Measurements from ENCODE around the gene ABL1.

The ABL1 gene

DNA sequence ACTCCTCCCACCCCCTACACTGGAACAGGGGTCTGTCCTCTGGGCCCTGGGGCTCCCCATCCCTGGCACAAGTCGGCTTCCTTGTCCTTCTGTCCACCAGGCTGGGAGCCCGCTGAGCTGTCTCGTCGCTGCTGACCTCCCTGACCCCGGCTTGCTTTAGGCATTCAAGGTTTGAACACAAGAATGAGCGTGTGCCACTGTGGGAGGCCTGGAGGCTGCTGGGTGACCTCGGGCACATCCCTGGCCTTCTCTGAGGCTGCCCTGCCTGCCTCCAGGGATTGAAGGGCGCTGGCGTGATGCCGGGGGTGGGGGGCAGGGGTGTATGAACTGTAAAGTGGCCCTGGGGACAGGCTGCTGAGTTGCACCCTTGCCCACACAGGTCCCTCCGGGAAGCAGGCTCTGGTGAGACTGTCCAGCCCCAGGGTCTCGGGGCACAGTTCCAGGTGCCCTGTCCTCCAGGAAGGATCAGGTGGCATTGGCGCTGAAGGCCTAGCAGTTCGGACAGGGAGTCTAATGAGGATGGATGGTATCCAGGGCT lies 85.8 kb downstream of the ABL1 start:
- DNase-seq: no peak

DNA sequence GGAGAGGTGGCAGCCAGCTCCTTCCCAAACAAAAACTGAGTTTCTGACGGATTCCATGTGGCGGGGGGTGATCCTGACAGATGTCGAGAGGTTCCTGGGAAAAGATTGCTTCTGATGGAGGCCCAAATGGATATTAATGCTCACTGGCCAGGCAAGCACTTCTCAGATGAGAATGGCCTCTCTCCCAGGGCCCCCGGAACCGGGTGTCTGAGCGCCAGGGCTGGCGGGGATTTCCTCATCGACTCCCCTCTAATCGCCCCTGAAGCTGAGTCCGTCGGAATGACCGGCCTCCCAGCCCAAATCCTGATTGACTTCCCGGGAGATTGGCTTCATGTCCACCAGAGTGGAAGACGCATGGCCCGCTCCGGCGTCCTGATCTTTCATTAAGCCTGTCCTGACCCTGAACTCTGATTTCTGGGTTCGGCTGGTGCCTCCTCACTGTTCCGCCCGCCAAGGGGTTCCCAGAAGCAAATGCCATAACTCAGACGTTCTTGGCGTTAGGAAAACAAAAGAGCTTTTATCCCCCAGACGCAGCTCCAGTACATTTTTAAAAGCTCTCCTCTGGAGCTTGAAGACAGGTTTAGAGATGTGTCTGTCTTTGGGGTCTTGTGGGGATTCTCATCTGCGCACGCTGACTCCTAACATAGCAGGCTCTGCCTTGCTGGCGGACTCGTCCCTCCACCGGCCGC lies 86.4 kb downstream of the ABL1 start:
- no peak for DNase-seq

DNA sequence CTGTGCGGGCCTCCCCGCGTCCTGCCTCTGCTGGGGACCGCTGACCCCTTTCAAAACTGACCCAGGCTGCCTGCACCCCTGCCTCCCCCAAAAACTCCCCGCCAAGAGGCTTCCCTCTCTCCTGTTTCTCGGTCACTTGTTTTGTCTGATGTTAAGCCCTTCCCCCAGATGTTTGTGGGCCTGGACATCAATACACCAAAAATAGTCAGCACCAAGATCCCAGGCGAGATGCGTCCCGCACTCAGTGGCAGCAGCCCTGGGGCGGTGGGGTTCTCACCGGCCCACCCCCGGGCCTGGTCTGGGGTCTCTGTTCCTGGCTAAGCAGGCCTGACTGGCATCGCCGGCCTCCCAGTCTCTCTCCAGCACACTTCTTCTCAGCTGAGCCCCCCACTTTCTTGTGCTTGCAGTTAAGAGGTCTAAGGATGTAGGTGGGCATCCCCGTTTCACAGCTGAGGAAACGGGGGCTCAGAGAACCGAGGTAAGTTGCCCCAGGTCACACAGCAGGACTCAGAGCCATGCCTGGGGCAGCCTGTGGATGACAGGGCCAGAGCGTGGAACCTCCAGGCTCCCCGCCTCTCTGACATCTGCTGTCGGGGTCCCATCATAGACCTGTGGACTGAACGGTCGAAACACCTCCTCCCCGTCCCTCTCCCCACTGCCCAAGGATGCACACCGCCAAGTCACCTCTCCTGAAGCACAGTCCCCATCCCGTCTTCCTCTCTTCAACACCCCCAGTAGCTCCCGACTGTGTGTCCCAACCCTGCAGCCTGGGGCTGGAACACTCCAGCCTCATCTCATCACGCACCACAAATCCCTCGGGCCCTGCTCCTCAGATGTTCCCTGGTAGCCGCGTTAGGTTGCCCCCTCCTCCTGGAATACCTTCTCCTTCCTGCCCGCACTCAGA lies 87.2 kb downstream of the ABL1 start:
- no peak for DNase-seq

DNA sequence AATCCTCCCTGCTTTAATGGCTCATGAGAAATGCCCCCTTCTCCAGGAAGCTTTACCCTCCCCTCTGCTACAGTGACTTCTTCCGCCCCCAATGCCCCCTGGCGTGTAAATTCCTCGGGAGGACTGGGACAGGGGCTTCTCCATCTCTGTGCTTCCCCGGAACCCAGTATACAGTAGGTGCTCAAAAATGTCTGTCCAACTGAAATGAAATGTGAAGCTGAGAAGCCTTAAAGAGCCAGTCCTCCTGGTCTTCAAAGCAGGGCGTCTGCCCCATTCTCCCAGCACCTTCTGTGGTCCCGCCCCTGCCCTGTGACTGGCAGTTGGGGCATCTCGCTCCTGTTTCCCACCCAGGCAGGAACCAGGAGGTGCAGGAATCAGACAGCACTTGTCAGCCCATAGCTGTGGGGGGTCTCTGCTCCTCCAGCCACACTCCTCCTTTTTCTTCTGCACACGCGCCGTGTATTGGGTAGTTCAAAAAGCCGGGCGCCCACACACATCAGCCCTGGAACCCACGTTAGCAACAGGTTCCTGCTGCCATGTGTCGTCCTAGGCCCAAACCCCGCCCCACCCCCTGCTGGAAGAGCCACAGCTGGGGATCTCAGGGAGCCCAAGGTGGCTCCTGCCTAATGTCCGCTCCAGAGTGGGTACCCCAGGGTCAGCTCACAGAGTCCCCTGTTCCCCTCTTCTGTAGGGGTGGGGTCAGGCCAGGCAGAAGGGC lies 88.0 kb downstream of the ABL1 start:
- DNase-seq: no peak

DNA sequence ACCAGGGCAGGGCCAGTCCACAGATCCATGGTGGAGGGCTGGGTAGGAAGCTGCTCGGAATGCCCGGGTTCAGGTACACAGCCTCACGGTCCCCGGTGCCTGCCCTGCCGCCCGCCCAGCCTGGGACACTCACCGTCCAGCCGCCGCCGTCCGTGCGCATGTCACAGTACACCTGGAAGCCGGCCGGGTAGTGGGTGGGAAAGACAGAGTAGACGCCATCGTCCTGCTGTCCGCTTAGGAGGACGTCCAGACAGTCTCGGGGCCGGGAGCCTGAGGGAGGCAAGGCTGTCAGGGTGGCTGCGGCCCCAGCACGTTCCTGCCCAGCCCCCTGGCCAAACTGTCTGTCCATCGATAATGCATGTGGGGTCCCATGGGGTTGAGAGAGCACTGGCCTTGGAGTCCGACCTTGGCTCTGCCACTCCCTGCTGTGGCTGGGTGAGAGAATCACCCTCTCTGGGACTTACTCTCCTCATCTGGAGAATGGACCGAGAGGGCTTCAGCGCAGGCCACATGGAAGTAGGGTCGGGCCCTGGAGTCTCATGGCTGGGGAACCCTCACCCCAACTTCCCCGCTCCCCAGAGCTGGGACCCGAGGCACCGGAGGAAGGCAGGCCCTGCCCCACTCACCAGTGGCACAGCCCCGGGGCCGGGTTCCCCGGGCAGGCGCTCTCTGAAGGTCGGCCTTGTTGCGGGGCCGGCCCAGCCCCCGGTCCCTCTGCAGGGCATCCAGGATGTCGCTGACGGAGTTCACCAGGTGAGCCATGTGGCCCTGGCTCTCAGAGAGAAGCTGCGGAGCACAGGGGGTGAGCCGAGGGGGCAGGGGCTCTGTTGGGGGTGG lies 88.8 kb downstream of the ABL1 start:
- DNase-seq: no peak

DNA sequence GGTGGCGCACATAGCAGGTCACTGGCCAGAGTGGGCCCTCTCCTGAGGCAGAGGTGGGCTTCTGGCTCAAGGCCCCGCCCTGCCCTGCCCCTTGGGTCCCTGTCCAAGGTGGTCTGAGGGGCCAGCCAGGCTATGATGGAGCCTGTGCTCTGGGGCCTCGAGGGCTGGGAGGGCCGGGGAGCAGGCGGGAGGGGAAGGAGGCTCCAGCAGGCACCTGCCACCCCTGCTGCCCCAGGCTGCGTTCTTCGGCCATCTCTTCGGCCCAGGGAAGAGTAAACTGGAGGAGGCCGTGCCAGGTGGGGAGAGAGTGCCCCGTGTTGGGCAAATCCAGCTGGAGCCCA lies 89.4 kb downstream of the ABL1 start:
- no peak for DNase-seq

DNA sequence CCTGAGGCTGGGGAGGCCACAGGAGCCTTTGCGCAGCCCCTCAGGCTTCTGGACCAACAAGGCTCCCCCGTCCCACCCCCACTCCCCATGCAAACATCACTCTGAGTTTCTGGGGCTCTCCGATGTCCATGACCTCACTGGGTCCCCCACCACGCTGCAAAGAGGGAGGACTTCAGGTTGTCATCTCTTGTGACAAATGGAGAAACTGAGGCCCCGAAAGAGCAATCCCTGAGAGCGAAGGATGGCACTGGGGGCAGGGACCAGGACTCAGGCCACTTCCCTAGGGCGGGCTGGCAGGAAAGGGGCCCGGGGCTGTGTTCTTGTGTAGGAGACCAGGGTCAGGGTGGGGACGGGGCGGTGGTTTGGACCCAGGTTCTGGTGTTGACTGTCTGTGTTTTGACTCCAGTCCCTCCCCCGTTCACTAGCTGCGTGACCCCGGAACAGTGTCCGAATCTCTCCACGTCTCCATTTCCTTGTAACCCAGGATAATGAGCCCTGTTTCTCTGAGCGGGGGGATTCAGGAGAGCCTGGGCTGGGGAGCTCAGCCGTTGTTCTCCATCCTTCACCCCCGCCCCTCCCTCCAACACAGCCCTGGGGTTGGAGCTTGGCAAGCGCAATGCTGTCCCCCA lies 90.1 kb downstream of the ABL1 start:
- DNase-seq: no peak

DNA sequence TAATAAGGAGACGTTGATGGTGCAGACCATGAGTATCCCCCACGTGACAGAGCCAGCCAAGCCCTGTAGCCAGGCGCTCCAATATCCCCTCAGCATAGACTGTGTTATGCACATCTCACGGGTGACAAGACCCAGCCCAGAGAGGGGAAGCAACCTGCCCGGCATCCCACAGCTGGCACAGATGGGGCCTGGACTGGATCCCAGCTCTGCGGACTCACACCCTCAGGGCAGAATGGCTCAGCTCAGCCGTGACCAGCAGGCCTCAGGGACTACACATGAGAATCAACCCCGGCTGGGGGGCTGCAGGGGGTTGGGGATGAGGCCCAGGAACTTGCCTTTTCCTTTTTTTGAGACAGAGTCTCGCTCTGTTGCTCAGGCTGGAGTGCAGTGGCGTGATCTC lies 92.3 kb downstream of the ABL1 start:
- DNase-seq: no peak

DNA sequence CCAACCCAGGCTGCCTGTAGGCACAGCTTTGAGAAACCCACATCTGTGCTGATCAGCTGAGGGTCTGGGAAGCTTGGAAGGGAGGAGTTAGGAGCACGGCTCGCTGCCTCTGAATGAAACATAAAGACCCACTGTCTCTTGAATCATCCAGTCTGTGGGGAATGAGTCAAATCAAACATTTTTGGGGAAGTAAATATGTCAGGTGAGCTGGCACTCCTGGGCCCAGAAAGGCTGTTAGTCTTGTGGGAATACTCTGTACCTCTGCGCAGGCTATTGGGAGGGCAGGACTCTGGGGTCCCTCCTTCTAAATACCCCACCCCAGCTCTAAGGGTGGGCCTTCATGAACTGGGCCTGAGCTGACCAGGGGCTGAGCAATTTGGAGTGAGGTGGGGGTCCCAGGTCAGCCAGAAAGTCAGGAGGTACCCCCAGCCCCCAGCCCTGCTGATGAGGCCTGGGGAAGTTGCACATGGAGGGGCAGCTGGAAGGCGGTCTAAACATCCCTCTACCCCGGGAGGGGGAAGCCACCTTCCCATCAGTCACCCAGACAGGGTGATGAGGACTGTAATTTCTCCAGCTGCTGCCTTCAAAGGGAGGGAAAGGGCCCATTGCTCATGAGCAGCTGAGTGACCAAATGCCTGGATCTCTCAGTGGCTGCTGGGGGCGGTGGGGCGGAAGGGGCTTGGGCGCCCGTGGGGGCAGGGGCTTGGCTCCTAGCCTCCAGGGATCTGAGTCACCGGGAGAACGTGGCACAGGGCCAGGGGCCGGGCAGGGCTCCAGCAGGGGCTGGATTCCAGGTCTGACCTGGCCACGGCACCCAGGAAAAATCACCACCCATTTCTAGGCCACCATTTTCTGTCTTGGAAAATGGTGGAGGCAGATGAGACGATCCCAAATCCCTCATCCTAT lies 93.2 kb downstream of the ABL1 start:
- no peak for DNase-seq

DNA sequence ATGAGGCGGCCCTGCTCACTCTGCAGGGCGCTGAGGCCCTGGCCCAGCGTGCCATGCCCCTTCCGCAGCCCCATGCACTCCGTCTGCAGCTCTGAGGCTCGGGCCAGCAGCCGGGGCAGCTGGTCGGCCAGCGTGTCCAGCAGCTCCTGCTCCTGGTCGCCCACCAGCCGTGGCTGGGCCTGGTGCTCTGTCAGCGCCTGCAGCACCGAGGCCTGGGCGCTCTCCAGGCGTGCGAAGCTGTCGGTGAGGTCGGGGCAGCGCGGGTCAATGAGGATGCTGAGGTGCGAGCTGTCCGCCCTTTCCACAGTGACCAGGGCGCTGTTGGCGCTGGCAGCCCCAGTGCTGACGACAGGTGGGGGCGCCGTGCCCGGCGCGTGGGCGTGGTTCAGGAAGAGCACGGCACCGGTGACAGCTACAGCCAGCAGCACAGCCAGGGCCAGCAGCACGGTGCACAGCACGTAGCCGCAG lies 94.6 kb downstream of the ABL1 start:
- no peak for DNase-seq

DNA sequence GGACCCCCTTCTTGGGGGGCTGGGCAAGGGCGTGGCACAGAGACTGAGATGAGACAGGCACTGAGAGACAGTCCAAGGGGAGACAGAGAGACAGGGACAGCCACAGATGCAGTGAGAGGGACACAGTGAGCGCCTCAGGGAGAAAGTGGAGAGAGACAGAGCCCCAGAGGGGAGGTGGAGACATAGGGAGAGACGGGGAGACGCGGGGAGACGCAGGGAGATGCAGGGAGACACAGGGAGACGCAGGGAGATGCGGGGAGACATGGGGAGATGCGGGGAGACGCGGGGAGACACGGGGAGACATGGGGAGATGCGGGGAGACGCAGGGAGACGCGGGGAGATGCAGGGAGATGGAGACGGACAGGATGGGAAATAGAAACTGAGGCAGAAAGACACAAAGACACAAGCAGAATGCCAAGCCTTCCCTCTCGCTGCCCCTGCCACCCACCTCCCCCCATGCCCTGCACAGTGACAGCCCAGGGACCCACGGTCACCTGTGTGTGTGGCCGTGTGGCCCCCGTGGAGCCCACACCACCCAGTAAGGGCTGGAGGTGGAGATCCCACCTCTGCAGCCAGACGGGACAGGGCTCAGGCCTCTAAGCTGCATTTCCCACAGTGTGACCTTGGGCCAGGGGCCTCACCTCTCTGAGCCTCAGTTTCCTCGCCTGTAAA lies 95.2 kb downstream of the ABL1 start:
- no peak for DNase-seq

DNA sequence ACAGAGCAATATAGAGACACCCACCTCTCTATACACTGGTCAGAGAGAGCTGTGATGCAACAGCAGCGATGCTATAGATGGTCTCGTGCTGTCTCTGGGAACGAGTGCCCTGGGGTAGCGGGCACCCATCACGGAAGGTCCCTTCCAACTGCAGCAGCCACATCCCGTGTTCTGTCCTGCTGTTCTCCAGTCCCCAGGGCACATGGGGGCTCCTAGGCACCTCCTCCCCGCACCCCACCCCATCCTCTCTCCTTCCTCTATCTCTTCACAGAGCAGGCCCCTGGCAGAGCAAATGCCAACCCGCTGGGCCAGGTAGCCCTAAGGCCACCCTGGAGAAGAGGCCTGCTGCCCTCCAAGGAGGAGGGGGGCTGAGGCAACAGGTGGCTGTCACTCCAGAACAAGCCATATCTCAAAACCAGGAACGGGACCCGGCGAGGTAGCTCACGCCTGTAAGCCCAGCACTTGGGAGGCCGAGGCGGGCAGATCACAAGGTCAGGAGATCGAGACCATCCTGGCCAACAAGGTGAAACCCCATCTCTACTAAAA lies 95.8 kb downstream of the ABL1 start:
- no peak for DNase-seq

DNA sequence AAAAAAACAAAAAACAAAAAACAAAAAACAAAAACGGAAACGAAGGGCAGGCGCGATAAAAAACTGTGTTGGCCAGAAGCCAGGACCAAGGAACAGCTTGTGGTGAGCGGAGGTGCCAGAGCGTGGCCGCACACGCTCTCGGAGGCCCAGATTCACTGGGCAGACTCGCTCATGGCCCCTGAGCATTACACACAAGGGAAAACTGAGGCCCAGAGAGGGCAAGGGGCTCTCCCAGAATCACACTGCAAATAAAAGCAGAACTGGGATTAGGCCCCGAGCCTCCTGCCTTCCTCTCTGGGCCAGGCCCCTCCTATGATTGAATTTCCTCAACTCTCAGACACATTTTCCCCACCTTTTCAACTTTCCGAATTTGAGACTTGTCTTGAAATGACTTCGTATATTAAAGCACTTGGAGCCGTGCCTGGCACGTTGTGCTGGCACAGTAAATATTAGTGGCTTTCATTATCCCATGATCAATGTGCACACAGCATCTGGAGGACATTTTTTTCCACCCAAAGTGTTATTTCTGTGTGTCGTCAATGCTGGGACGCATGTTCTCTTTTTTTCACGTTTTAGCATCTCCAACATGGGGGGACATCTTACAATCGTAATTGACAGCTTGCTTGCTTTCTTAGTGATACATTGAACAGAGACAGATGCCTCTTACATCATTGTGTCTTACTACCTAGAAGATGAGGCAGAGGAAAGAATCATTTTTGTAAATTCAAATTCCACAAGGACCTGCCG lies 96.6 kb downstream of the ABL1 start:
- no peak for DNase-seq

DNA sequence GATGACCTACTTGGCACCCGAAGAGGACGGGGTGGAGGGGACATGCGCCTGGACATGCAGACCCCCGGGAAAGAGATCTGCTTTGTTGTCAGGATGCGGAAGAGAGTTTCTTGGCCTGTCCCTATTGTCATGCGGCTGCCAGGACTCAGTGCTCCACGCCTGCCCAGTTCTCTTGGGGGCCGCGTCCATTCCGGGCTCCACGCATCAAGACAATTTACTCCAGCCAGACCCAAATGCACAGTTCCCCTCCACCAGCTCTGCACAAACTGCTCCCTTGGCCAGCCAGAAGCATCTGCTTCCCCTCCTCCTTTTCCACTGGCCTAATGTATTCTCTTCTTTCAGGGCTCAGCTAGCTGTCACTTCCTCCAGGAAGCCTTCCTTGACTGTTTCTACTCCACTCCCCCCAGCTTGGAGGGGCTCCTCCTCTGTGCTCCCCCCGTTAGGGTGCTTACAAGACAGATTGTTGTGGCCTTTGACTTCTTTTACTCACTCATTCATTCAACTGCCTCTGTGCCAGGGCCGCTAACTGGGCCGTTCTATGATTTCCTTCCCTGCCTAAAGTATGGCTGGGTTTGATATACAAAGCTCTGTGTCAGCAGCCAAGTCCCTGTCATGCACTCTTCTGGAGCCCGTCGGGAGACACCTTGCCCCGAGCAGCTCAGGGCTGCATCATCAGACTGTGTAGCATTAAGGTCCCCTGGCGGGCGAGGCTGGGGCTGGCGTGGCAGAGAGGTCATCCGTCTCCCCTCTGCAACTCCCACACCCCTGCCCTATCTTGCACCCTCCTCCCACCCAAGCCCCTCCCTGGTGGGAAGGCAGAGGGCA lies 97.4 kb downstream of the ABL1 start:
- no peak for DNase-seq

DNA sequence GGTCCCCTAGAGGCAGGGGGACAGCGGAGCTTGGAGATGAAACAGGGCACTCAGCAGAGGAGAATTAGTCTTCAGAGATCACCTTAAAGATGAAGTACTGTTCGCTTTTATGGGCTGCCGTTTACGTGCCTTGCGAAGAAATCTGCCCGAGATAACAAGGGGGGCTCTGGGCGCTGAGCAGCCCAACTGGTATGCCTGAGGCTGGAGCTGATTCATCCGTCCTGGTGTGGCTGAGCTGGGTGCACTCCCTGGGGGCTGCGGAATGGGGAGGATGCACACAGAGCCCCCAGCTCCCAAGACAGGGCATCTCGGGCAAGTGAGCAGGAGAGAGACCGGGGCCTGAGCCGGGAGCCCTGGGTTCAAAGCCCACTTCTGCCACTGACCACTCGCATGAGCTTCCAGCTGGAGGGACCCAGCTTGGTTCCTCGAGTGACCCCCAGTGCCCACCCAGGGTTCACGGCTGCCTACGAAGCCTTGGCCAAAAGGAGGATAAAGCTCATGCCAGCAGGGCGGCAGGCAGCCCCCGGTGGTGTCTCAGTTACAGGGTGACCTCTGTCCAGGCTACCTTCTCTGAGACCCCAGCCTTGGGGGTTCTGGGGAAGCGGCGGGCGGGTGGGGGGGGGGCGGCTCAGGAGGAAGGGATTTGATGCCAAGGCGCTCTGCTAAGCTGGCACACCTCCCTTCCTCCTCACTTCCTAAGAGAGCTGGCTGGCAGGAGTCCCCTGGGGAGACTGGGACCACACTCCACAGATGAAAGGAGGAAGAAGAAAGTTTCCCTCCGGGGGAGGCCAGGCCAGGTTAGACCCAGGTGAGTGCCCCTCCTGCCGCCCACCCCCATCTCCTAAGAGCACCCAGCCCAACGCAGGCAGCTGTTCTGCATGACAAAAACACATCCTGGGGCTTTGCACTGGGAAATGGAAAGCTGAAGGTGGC lies 98.3 kb downstream of the ABL1 start:
- no peak for DNase-seq

DNA sequence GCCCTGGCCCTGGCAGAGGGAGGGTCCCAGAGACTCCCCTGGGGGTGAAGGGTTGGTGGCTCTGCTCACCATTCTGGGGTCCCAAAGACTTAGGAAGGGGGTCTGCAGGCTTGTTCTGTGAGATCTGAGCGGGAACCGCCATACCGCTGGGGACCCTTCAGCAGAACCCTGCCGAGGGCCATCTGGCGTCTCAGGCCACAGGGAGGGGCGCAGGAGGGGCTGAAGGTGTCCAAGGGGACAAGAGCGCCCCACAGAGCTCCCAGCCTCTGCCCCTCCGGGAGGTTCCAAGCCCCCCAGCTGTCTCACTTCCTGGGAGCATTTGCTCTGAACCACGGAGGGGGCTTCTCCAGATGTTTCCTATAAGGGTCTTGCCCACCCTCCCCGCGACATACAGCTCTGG lies 99.2 kb downstream of the ABL1 start:
- DNase-seq: no peak
